GM15510 (cell line): ENCODE results near the gene TNNT1.

Experiments
- POLR2A ChIP-seq: IDR thresholded peaks from 3 replicates; pipeline ENCODE4 v1.6.1; 2011; ENCODE audit warnings: borderline replicate concordance; ENCODE audit not compliant: insufficient read length; ENCODE audit errors: extremely low read depth

TNNT1 gene

DNA sequence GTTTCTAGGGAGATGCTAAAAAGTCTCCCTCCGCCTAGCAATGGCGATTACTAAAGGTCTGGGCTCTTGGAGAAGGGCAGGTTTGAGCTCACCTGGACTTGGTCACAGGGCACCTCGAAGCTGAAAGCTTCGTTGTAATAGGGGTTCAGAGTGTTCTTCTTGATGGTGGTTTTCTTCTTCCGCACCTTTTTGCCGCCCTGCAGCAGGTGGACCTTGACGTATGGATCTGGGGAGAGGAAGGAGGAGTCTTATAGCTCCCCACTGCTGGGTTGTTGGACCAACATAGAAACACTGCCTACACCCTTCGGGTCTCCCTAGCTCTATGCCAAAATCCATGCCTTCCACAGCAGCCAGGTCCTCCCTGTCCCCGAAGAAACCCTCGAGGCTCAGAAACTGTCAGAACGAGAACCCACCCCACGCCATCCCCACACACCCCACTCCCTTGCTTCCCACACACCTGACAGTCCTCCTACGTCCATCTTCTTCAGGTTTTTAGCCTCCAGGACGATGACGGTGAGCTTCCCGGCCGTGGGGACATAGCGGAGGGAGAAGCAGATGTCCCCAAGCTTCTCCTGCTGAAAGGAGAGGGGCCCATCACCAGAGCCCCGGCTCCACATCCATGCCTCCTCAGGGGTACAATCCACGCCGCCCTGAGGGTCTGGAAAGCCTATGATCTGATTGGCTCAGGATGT lies 25.6 kb upstream of the TNNT1 start:
- TF ChIP-seq POLR2A, result no peak

DNA sequence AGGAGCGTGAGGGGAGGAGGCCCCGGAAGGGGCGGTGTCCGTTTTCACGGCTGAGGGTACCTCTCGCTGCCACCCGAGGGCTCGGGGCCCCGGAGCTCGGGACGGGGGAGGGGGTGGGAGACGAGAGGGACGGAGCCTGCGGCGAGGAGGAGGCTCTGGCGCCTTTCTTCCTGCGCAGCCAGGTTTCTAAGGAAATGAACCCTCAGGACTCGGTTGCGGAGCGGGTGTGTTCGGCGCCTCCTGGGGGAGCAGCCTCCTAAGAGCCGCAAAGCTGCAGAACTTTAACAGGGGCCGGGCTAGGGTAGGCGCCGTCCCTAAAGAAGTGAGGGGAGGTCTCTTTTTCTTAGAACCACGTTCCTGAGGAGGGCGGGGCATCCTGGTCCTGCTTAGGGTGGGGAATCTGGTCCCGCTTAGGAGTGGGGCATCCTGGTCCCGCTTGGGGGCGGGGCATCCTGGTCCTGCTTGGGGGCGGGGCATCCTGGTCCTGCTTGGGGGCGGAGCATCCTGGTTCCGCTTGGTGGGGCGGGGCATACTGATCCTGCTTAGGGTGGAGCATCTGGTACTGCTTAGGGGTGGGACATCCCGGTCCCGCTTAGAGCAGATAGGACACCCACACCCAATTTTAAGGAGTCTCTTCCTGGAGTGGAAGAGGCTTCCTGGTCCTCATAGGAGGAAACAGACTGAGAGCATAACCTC lies 24.9 kb upstream of the TNNT1 start:
- TF ChIP-seq POLR2A, result no peak

DNA sequence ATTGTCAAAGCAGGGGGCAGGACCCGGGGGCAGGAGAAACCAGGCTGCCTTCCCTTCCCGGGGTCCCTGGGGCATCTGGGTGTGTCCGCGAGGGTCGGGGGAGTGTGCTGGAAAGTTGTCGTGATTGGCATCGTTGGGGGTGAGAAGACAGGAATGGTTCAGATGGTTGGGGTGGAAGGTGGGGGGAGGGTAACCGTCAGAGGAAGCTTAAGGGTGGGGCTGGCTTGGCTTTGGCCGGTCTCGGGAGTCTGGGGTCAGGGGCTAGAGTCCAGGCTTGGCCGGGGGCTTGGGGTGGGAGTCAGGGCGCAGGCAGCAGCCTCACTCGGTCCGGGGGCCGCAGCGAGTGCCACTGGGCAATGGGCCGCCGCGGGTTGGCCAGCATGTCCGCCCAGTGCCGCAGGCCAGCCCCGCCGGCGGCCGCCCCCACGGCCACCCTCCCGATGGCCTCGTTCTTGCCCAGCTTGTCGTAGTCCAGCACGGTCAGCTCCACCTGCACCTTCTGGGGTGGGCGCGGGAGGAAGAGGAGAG lies 24.2 kb upstream of the TNNT1 start:
- no peak for TF ChIP-seq POLR2A

DNA sequence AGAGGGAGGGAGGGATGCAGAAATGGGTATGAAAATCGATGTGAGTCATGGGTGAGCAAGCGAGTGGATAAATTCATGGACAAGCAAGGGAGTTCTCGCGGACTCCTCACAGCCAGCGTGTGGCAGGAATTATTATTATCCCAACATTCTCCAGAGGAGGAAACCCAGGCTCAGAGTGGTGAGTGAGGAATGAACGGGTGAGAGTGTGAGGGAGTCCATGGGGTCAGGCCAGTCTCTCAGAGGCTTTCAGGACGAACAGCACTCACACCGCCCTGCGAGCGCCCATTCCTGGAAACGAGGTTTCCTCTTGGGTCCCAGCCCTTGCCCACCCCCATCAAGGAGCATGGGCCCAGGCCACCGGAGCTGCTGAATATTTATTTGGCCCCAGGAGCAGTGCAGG lies 23.7 kb upstream of the TNNT1 start:
- TF ChIP-seq POLR2A, result no peak

DNA sequence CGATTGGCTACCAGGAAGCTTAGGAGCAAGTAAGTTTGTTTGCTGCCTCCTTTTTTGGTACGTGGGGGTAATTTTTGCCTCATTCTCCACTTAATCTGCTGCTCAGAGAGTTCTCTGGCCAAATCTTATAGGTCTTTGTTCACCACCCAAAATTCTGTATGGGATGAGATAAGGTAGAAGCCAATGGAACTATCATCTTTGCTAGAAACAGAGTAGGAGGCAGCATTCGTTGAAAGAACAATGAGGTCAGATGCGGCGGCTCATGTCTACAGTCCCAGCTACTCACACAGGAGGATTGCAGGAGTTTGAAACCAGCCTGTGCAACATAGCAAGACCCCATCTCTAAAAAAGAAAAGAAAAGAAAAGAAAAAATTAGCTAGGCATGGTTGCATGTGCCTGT lies 22.4 kb upstream of the TNNT1 start:
- no peak for TF ChIP-seq POLR2A

DNA sequence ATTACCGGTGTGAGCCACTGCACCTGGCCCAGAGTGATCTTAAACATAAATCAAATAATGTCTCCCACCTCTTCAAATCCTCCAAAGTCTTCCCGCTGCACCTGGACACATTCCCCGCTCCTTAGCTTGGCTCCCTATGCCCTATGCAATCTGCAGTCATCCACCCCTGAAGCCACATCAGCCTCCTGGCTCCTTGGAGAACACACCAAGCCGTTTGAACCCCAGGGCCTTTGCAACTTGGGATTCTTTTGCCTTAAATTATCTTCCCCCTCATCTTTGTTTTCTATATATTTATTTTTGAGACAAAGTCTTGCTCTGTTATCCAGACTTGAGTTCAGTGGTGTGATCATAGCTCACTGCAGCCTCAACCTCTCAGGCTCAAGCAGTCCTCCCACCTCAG lies 20.1 kb upstream of the TNNT1 start:
- TF ChIP-seq POLR2A, result no peak

DNA sequence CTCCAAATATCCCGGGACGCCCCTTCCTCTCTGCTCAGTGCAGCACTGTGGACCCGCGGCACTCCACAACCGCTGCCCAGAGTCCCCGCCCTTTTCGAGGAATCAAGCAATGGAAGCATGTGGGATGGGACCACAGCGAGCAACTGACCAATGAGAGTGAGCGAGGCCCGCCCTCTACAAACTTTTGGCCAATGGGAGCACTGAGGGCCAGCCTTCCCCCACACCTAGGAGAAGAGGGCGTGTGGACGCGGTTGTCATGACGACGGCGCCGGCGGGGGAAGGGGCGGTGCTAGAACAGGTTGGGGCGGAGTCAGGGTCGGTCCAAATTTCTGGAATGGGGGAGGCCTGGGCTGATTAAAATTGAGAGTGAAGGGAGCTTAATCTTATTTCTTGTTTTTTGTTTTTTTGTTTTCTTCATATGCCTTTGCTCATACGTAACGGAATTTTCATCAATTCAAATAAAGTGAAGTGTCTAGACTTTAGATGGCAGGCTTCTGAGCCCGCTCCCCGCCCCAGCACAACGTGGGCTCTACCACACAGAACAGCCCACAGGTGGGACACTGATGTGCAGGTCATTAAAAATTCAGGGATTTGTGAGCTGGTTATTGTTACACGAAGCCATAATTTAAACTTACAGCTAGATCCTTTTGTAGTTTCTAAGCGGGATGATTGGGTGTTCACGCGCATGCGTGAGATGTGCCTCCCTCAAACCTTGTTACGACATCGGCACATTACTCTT lies 17.7 kb upstream of the TNNT1 start, which contains the start of gene DNAAF3:
DNAAF3 (minus strand) TSS at position 84 of the 739 bp plus-strand sequence. CDS start 200 bp downstream, outside the sequence.
- no peak for TF ChIP-seq POLR2A

DNA sequence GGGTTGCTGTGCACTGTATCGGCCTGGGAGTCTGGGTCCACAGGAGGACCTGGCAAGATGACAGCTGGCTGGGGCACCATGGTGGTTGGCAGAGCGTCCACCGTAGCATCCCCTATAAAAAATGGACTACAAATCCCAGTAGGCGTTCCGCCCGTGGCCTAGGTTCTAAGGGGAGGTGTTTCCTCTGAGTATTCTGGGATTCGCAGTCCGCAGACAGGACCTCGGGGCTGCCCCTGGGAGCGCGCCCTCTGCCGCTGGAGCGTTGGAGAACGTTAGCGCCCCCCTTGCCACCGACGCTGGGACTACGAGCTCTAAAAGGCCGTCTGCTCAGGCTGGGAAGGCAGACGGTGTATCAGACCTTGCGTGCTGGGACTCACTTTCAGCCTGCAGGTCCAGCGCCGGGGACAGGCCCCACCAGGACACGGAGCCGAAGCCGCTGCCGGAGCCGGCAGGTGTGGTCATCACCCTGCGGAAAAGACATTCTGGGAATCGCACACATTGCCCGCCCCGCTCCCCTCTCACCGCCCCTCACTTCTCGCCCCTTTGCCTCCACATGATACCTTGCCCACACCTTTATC lies 17.0 kb upstream of the TNNT1 start:
- TF ChIP-seq POLR2A, result no peak

DNA sequence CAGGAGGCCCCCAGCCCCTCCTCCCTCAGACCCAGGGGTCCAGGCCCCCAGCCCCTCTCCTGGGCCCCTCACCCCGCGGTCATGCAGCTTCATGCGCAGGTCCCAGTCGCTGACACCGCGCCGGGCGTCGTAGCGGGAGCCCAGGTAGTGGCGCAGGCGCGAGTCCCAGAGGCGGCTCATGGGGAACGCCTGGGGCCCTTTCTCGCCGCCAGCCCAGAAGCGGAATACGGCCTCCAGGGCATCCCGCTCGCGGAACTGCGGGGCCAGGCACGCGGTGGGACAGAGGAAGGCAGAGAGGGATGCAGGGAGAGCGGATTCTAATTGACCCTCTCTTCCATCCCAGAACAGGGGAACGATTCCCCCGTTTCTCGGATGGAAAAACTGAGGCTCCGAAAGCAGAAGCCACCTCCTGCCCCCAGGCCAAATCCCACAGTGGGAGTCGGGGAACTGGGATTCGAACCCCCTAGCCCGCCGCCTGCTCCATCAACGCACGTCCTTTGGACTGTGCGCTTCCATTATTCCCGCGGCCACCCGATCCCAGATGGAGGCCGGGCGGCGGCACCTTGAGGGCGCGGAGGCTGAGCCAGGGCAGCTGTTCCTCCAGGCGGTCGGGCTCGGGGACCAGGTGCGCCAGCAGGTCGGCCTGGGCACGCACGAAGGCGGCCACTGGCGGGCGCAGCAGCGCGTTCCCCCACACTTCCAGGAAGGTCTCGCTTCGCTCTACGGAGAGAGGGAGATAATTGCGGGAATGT lies 12.7 kb upstream of the TNNT1 start:
- TF ChIP-seq POLR2A, result no peak

DNA sequence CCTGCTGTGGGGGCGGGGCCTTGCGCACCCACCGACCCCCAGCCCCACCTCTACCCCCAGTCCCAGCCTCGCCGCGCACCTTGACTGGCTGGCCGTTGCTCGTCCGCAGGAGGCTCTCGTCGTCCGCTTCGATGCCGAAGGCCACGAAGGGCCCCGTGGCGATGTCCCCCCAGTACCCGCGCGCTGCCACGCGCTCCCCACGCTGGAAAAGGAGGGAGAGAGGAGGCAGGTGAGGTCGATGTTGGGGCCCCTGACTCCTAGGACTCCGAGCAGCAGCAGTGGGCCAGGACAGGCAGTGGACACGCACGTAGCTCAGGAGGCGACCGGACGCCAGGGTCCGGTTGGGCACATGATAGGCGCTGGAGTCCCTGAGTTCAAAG lies 12.0 kb upstream of the TNNT1 start:
- no peak for TF ChIP-seq POLR2A

DNA sequence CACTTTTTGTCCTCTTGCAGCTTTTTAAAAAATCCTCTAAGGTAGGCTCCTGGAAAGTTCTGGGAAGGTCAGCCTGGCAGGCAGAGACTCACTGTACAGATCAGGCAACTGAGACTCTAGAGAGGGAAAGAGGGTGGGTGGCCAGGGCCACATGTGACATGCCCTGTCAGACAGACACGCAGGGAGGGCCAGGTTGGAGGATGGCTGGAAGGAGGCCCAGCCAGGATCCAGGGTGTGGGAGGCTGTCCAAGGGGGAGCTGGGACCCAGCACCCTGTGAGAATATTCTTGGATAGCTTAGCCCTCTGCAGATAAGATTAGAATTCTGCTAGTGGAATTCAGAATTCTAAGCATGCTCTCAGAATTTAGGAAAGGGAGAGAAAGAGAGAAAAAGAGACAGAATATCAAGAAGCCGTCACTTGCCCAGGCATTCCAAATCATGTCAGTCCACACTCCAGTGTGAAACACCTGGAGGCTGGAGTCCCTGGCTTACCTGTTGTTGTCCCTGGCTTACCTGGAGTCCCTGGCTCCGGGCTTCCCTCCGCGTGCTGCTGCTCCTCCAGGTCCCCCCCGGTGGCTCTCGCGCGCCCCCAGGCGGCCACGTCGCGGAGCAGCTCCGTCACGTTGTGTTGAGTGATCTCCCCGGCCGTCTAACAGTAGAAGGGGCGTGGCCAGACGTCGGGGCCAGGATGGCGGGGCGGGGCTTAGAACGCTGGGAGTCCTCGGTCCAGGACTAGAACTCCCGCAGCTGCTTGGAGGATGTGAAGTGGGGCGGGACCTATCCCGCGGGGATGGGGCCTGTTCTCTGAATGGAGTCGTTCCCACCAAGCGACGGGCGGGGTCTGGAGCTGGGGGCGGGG lies 11.4 kb upstream of the TNNT1 start:
- no peak for TF ChIP-seq POLR2A

DNA sequence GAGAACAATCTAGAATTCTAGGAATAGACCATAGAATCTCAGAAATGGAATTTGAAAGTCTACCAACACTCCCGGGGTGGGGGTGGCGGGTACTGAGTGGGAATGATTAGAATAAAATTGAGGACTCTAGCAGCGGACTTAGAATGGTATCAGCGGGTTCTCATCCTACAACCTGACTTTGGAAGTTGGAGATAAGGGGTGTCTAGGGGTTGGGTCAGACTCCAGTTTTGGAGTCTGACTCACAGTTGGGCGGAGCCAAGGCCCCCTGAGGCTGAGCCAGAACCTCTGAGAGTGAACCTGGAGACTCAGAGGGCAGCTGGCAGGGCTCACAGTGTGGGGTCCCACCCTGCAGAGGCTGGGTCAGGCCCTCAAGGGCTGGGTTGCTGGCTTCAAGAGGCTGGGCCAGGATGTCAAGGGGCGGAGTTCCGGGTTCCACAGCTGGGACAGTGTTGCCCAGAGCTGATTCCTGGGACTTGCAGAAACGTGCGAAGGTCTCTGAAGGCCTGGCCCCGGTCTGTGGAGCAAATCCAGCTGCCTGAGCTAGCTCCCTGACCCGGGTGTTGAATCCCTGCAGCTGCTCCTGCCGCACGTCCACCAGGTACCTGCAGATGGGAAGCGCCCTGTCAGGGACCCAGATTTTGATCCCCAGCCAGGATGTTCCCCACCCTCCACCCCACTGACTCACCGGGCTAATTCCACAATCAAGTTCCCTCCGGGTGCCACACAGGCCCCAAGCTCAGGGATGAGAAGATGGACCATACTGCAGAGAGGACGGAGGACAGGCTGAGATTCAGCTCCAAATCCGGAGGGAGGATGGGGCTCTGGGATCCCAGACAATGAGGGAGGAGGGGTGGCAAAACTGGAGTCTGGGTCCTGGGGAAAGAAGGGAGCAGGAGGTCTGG lies 10.1 kb upstream of the TNNT1 start:
- no peak for TF ChIP-seq POLR2A

DNA sequence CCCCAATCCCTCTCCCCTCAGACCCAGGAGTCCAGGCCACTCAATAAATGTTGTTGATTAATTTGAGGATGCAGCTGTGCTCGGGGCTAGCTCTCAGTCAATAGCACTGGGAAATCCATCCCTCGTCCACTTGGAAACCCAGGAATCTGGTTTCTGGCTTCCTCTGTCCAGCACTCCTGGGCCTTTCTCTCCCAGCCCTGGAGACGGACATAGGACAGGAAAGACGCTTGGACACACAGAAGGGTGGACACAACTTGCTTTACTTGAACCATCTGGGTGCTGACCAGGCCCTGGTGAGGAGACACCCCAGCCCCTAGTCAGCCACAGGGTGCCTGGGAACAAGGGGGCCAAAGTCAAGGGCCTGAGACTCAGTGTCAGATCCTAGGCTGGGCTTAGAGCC lies 9.4 kb upstream of the TNNT1 start:
- TF ChIP-seq POLR2A, result no peak
